Measurements from ENCODE around the gene ZNF714. TPM values are rescaled to one million over a fixed set of nuclear protein-coding genes. Genes with fewer than 3 reads are reported as not detected.

ZNF714 gene
- total RNA-seq, 1 donor from 2014 or later, result 6.4 TPM

DNA sequence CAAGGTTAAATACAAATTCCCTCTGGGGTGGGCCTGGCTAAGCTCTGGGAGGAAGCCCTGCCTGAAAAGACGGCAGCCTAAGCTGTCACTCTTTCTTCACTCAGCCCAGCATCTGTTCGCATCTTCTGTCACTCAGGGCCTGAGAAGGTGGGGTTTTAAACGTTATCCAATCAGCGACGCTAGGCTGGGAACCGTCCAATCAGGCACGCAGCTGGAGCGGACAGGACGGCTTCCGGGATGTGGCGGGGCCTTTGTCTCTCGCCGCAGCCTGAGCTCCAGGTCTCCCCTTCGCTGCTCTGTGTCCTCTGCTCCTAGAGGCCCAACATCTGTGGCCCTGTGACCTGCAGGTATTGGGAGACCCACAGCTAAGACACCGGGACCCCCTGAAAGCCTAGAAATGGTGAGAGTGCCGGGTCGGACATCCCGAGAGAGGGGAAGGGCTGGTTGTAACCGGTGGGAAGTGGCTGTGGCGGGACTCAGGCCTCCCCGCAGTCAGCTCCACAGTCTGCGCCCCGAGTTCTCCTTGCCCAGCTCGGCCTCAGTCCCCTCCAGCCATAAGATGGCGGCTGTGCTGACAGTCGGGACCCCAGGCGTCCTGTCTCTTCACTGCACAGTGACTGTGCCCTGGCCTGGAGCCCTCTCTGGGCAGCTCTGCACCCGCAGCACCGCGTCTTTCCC, 59.9 kb downstream of the ZNF714 start, which contains the start of gene ZNF431:
ZNF431 (plus strand) TSS at position 254 of the 678 bp plus-strand sequence; CDS start at position 398, 144 bp downstream.
- no peaks in the 10 kb centered on the region for H3K9me3 ChIP-seq
- peaks cover 17% of the 10 kb centered on the region for H3K4me1 ChIP-seq
- TF ChIP-seq POLR2AphosphoS5 (IDR thresholded peaks at IDR 0.05; ENCODE audit: insufficient read depth in 1 of 2, low read depth in 1 of 2), result peak; percentile 85 to 91
- TF ChIP-seq, protein P1, sequence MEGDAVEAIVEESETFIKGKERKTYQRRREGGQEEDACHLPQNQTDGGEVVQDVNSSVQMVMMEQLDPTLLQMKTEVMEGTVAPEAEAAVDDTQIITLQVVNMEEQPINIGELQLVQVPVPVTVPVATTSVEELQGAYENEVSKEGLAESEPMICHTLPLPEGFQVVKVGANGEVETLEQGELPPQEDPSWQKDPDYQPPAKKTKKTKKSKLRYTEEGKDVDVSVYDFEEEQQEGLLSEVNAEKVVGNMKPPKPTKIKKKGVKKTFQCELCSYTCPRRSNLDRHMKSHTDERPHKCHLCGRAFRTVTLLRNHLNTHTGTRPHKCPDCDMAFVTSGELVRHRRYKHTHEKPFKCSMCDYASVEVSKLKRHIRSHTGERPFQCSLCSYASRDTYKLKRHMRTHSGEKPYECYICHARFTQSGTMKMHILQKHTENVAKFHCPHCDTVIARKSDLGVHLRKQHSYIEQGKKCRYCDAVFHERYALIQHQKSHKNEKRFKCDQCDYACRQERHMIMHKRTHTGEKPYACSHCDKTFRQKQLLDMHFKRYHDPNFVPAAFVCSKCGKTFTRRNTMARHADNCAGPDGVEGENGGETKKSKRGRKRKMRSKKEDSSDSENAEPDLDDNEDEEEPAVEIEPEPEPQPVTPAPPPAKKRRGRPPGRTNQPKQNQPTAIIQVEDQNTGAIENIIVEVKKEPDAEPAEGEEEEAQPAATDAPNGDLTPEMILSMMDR (IDR thresholded peaks at IDR 0.05), result no peak
- TF ChIP-seq POLR2A (IDR thresholded peaks at IDR 0.05), result peak in 1 of 2 donors; percentile 58
- peak within 1 kb of the TSS; percentile 65 to 74 for H3K4me3 ChIP-seq
- peaks cover 0 to 13% of the 10 kb centered on the region in 2 donors for H3K36me3 ChIP-seq
- intact Hi-C loops (cut with DNase I), result no loop called here
- peak in 1 of 2 donors; percentile 96 for DNase-seq (ENCODE audit: extremely low spot score in 2 of 2)
- no peaks in the 10 kb centered on the region for H3K27me3 ChIP-seq
- peak within 1 kb of the TSS; percentile 74 for H3K27ac ChIP-seq

DNA sequence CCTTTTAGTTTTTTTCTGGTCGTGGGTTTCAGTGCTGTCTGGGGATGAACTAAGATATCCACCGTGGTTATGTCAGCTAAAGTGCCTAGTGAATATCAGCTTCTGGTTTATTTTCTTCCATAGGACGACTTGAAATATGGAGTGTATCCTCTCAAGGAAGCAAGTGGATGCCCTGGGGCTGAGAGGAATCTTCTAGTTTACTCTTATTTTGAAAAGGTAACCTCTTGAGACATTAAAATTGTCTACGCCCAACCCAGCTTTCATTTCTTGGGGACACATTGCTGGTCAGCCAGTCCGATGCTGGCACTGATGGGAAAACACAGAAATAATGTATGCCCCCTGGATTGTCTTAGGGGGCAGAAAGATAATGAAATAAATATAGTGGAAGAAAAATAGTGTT, 61.4 kb downstream of the ZNF714 start:
- no peak overlapping the region for H3K4me3 ChIP-seq
- H3K36me3 ChIP-seq, result peaks cover 0 to 13% of the 10 kb centered on the region in 2 donors
- no peak overlapping the region for H3K27ac ChIP-seq
- H3K4me1 ChIP-seq, result peaks cover 17% of the 10 kb centered on the region
- intact Hi-C loops (cut with DNase I), result no loop called here
- no peaks in the 10 kb centered on the region for H3K9me3 ChIP-seq
- no peak for TF ChIP-seq POLR2AphosphoS5 (IDR thresholded peaks at IDR 0.05; ENCODE audit: insufficient read depth in 1 of 2, low read depth in 1 of 2)
- no peak for TF ChIP-seq POLR2A (IDR thresholded peaks at IDR 0.05)
- TF ChIP-seq, protein P1 (IDR thresholded peaks at IDR 0.05), result no peak
- H3K27me3 ChIP-seq, result no peaks in the 10 kb centered on the region
- no peak for DNase-seq (ENCODE audit: extremely low spot score in 2 of 2)

DNA sequence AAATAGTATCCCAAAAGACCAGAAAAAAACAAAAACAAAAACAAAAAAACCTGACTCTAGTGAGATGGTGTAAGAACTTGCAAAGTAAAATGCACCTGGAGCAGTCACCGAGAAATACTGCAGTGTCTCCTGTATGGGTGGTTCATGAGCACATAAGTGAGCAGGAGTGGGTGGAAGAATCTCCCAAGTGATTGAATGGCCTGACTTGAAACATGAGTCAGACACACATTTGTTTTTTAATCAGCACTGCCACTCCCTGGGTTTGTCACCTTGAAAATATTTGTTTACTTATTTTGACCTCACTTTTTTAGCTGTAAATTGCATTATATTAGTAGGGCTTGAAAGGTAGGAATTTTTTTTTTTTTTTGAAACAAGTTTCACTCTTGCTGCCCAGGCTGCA, 61.9 kb downstream of the ZNF714 start:
- intact Hi-C loops (cut with DNase I), result no loop called here
- DNase-seq (ENCODE audit: extremely low spot score in 2 of 2), result no peak
- H3K27ac ChIP-seq, result no peak overlapping the region
- no peaks in the 10 kb centered on the region for H3K9me3 ChIP-seq
- H3K4me1 ChIP-seq, result peaks cover 17% of the 10 kb centered on the region
- peaks cover 0 to 13% of the 10 kb centered on the region in 2 donors for H3K36me3 ChIP-seq
- no peak overlapping the region for H3K4me3 ChIP-seq
- TF ChIP-seq POLR2AphosphoS5 (IDR thresholded peaks at IDR 0.05; ENCODE audit: insufficient read depth in 1 of 2, low read depth in 1 of 2), result no peak
- TF ChIP-seq, protein P1 (IDR thresholded peaks at IDR 0.05), result no peak
- TF ChIP-seq POLR2A (IDR thresholded peaks at IDR 0.05), result no peak
- no peaks in the 10 kb centered on the region for H3K27me3 ChIP-seq

DNA sequence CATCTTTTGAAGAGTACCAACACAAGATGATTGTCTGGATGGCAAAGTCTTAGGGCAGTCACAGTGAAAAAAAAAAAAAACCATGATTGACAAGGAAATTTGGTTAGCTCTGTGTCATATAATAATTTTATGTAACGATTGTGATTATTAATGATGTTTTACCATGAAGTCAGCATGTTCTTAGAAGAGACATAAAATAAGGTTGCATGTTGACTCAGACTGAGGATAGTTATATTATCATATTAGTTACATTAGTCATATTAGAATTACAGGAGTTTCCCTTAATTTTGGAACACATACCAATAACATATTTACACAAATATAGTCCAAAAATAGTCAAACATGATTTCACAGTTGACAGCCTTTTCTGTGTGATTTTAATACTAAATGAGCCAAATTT, 65.5 kb downstream of the ZNF714 start:
- no peak overlapping the region for H3K27ac ChIP-seq
- H3K36me3 ChIP-seq, result peaks cover 4 to 32% of the 10 kb centered on the region in 2 donors
- H3K27me3 ChIP-seq, result no peaks in the 10 kb centered on the region
- no peaks in the 10 kb centered on the region for H3K9me3 ChIP-seq
- intact Hi-C loops (cut with DNase I), result no loop called here
- no peak for DNase-seq (ENCODE audit: extremely low spot score in 2 of 2)
- H3K4me3 ChIP-seq, result no peak overlapping the region
- peaks cover 15% of the 10 kb centered on the region for H3K4me1 ChIP-seq
- TF ChIP-seq POLR2A (IDR thresholded peaks at IDR 0.05), result no peak
- TF ChIP-seq, protein P1 (IDR thresholded peaks at IDR 0.05), result no peak
- no peak for TF ChIP-seq POLR2AphosphoS5 (IDR thresholded peaks at IDR 0.05; ENCODE audit: insufficient read depth in 1 of 2, low read depth in 1 of 2)

DNA sequence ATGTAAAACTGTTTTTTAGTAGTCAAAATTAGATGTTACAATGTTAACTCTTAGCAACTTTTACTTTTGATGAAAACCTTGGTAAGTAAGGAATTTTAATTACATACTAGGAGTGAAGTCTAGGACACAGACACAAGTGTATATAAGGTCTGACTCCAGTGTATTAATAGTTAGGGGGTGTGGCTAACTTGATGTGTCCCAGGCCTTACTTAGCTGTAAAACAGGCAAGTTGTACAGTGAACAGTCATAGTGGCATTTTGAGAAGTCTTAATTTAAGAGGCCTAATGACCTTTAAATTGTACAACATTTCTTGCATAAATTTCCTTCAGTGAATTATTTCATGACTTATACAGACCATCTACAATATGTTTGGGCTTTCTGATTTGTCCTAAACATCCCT, 66.7 kb downstream of the ZNF714 start:
- intact Hi-C loops (cut with DNase I), result no loop called here

More for the DNA sequence above, 66.7 kb downstream of the ZNF714 start:
- H3K27ac ChIP-seq, result no peak overlapping the region
- H3K4me1 ChIP-seq, result peaks cover 4% of the 10 kb centered on the region
- peaks cover 4 to 30% of the 10 kb centered on the region in 2 donors for H3K36me3 ChIP-seq
- H3K9me3 ChIP-seq, result no peaks in the 10 kb centered on the region
- no peak overlapping the region for H3K4me3 ChIP-seq
- DNase-seq (ENCODE audit: extremely low spot score in 2 of 2), result no peak
- TF ChIP-seq POLR2AphosphoS5 (IDR thresholded peaks at IDR 0.05; ENCODE audit: insufficient read depth in 1 of 2, low read depth in 1 of 2) (no peak), POLR2A (IDR thresholded peaks at IDR 0.05) (no peak)
- TF ChIP-seq, protein P1 (IDR thresholded peaks at IDR 0.05), result no peak
- no peaks in the 10 kb centered on the region for H3K27me3 ChIP-seq
